ENCODE measurements around the gene HSPG2.

The HSPG2 gene

GRCh38 chr1:21855257-21856096, 81.6 kb downstream of the HSPG2 start:
- H3K36me3 Mint-ChIP-seq (ENCODE audit: low read depth), result no peaks in the 10 kb centered on the region
- H3K27me3 Mint-ChIP-seq, result no peaks in the 10 kb centered on the region
- H3K9me3 Mint-ChIP-seq, result no peaks in the 10 kb centered on the region
- no peak overlapping the region for H3K27ac Mint-ChIP-seq
- no peak for DNase-seq
- H3K4me1 Mint-ChIP-seq (ENCODE audit: low read depth), result no peaks in the 10 kb centered on the region
- no peak overlapping the region for H3K4me3 Mint-ChIP-seq

DNA sequence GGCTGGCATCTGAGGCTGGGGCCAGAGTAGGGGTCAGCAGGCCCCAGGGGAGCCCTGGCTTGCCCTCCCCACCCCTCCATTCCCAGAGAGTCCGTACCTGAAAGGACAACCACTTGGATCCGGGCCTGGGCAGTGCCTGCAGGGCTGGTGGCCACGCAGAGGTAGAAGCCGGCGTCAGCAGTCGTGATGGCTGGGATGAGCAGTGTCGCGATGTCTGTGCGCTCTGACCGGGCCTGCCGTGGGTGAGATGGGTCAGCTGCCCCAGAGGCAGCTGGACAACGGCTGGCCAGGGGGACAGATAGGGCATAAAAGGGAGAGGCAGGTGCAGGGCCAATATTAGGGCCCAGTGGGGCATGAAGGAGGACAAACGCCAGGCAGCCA, 82.4 kb downstream of the HSPG2 start:
- DNase-seq, result no peak
- H3K9me3 Mint-ChIP-seq, result no peaks in the 10 kb centered on the region
- no peaks in the 10 kb centered on the region for H3K36me3 Mint-ChIP-seq (ENCODE audit: low read depth)
- no peak overlapping the region for H3K4me3 Mint-ChIP-seq
- H3K27me3 Mint-ChIP-seq, result no peaks in the 10 kb centered on the region
- no peak overlapping the region for H3K27ac Mint-ChIP-seq
- H3K4me1 Mint-ChIP-seq (ENCODE audit: low read depth), result no peaks in the 10 kb centered on the region

DNA sequence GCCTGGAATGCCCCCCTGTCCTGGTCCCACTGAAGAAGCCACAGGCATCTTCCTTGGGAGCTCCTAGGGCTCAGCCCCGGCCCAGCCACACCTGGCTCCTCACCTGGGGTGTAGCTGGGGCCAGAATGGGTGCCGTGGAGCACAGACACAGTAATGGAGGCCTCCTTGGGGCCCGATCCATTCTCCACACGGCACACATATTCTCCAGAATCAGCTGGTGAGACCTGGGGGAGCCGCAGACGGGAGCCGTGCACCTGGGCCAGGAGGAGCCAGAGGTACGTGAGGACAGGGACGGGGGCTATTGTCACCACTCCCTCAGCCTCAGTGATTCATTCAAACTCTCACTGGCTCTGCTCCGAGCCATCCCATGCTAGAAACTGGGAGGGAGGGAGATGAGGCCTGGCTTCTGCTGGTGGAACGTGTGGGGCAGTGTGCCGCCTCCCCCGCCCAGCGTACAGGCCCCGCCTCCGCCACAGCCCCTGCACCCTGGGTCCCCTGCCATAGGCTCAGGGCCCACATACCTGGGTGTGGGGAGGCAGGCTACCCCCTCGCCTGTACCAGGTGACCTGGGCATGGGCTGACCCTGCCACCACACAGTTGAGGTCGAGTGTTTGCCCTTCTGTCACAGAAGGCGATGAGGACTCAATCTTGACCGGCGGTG, 82.9 kb downstream of the HSPG2 start:
- Mint-ChIP-seq H3K9me3 (no peaks in the 10 kb centered on the region), H3K27me3 (no peaks in the 10 kb centered on the region), H3K4me3 (no peak overlapping the region), H3K4me1 (ENCODE audit: low read depth) (no peaks in the 10 kb centered on the region), H3K36me3 (ENCODE audit: low read depth) (no peaks in the 10 kb centered on the region), H3K27ac (no peak overlapping the region)
- DNase-seq, result no peak

GRCh38 chr1:21853131-21853427, 84.0 kb downstream of the HSPG2 start:
- H3K27ac Mint-ChIP-seq, result no peak overlapping the region
- H3K4me3 Mint-ChIP-seq, result no peak overlapping the region
- no peaks in the 10 kb centered on the region for H3K9me3 Mint-ChIP-seq

DNA sequence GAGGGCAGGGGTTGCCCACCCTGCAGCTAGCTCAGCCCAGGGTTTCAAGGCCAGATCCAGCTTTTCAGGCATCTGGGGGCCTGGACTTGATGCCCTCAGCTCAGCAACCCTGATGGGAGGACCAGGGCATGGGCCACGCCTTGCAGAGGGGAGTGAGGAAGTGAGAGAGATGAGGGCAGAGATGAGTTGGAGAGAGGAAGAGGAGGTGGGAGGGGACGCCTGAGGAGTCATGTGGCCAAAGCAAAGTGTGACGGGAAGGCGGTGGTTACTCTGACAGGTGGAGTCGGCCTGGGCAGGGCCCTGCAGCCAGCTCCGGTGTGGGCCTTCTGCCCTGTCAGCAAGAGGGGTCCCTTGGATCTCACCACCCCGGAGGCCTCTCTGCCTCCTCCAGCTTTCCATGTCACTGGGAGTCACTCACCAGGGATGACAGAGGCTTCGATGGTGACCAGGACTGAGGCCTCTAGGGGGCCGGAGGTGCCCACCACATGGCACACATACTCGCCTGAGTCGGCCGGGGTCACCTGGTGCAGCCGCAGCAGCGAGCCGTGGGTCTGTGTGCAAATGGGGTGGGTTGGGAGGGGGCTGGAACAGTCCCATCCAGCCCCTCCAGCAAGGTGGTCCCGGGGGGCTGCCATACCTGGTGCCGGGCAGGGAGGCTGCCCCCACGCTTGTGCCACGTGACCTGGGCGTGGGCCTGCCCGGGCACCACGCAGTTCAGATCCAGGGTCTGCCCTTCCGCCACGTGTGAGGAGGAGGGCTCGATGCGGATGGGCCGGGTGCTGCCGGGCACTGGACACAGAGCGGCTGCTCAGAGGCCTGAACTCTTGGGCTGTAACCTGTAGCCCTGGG, 84.6 kb downstream of the HSPG2 start:
- Mint-ChIP-seq H3K36me3 (ENCODE audit: low read depth) (no peaks in the 10 kb centered on the region), H3K27ac (no peak overlapping the region), H3K27me3 (no peaks in the 10 kb centered on the region), H3K4me3 (no peak overlapping the region), H3K4me1 (ENCODE audit: low read depth) (no peaks in the 10 kb centered on the region), H3K9me3 (no peaks in the 10 kb centered on the region)
- no peak for DNase-seq

More at GRCh38 chr1:21853131-21853427, 84.0 kb downstream of the HSPG2 start:
- no peaks in the 10 kb centered on the region for H3K4me1 Mint-ChIP-seq (ENCODE audit: low read depth)
- H3K36me3 Mint-ChIP-seq (ENCODE audit: low read depth), result no peaks in the 10 kb centered on the region
- no peak for DNase-seq
- no peaks in the 10 kb centered on the region for H3K27me3 Mint-ChIP-seq

GRCh38 chr1:21851430-21852250, 85.5 kb downstream of the HSPG2 start:
- no peak overlapping the region for H3K27ac Mint-ChIP-seq
- no peak overlapping the region for H3K4me3 Mint-ChIP-seq
- no peaks in the 10 kb centered on the region for H3K4me1 Mint-ChIP-seq (ENCODE audit: low read depth)
- no peaks in the 10 kb centered on the region for H3K36me3 Mint-ChIP-seq (ENCODE audit: low read depth)
- H3K9me3 Mint-ChIP-seq, result no peaks in the 10 kb centered on the region
- H3K27me3 Mint-ChIP-seq, result no peaks in the 10 kb centered on the region
- DNase-seq, result no peak

- H3K27ac Mint-ChIP-seq, result no peak overlapping the region
- no peaks in the 10 kb centered on the region for H3K36me3 Mint-ChIP-seq (ENCODE audit: low read depth)
- H3K27me3 Mint-ChIP-seq, result no peaks in the 10 kb centered on the region
- H3K4me3 Mint-ChIP-seq, result no peak overlapping the region
- H3K4me1 Mint-ChIP-seq (ENCODE audit: low read depth), result no peaks in the 10 kb centered on the region
- no peaks in the 10 kb centered on the region for H3K9me3 Mint-ChIP-seq
- DNase-seq, result no peak
These were observed 87.1 kb downstream of the HSPG2 start for GRCh38 chr1:21849909-21850576.

DNA sequence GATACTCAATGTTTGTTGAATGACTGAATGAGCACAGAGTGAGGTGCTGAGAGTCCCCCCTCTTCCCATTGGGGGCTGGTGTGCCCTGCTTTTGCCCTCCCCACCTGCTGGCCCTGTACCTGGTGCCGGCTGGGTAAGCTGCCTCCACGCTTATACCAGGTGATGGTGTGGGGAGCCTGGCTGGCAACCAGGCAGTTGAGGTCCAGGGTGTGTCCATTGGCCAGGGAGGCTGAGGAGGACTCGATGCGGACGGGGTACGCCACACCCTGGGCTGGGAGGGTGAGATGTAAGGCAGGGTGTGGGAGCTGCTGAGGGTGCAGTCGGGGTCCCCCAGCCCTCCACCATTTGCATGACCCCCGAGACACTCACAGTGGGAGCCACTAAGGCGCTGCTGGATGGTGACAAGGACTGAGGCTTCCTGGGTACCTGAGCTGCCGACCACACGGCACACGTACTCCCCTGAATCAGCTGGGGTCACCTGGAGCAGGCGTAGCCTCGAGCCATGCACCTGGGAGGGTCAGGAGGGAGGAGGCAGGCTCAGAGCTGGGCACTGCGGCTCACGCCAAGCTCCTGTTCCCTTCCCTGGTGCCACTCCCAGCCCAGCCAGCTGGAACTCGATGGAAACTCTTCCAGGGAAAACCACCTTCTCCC, 88.5 kb downstream of the HSPG2 start:
- Mint-ChIP-seq H3K9me3 (no peaks in the 10 kb centered on the region), H3K4me3 (no peak overlapping the region), H3K27ac (no peak overlapping the region), H3K27me3 (no peaks in the 10 kb centered on the region), H3K4me1 (ENCODE audit: low read depth) (no peaks in the 10 kb centered on the region), H3K36me3 (ENCODE audit: low read depth) (no peaks in the 10 kb centered on the region)
- no peak for DNase-seq

- DNase-seq, result no peak
- H3K4me1 Mint-ChIP-seq (ENCODE audit: low read depth), result no peaks in the 10 kb centered on the region
- no peak overlapping the region for H3K4me3 Mint-ChIP-seq
- no peak overlapping the region for H3K27ac Mint-ChIP-seq
- no peaks in the 10 kb centered on the region for H3K27me3 Mint-ChIP-seq
- no peaks in the 10 kb centered on the region for H3K36me3 Mint-ChIP-seq (ENCODE audit: low read depth)
- H3K9me3 Mint-ChIP-seq, result no peaks in the 10 kb centered on the region
These were observed 89.6 kb downstream of the HSPG2 start for GRCh38 chr1:21847223-21848205.

DNA sequence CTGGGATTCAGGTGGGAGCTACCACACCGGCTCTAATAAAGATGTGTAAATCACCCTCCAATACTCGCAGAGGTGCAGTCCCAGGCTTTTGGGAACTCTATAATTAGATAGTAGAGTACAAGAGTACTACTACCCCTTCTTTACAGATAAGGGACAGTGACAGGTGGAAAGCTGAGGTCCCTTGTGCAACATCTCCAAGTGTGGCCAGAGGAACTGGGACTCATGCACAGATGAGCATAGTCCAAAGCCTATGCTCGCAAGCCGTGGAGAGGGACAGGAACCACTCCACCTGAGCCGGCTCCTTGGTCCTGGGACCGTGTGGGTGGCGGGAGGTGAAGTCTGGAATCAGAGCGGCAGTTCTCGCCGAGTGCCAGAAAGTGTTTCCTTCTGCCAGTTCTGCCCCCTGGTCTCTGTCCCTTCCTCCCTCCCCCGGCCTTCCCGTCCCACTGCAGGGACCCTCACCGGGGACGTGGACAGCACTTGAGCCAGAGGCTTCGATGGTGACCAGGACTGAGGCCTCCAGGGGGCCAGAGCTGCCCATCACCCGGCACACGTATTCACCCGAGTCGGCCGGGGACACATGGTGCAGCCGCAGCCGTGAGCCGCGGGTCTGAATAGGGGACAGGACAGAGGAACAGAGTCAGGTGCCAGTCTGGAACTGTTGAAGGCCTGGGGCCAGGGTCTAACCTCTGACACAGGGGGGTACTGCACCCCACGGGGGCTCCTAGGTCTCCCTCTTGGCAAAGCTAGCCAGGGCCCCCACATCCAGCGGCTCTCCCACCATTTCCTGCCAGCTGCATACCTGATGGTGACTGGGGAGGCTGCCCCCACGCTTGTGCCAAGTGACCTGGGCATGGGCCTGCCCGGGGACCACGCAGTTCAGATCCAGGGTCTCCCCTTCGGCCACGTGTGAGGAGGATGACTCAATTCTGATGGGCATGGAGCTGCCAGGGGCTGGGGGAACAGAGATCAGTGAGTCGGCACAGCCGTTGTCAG, 91.2 kb downstream of the HSPG2 start:
- Mint-ChIP-seq H3K4me3 (no peak overlapping the region), H3K27me3 (no peaks in the 10 kb centered on the region), H3K9me3 (no peaks in the 10 kb centered on the region), H3K27ac (no peak overlapping the region), H3K36me3 (ENCODE audit: low read depth) (no peaks in the 10 kb centered on the region), H3K4me1 (ENCODE audit: low read depth) (no peaks in the 10 kb centered on the region)
- DNase-seq, result no peak

DNA sequence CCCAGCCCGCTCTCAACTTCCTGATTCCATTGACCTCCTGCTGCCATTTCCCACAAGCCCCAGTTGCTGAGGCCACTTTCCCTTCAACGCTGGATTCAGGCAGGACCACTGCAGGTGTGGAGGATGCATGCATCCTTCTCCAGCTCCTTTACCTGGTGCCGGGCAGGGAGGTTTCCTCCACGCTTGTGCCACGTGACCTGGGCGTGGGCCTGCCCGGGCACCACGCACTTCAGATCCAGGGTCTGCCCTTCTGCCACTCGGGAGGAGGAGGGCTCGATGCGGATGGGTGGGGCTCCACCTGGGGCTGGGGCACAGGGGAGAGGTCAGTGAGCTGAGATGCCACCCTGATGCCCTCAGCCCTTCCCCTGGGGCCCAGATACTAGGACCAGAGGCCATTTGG, 93.1 kb downstream of the HSPG2 start:
- H3K27me3 Mint-ChIP-seq, result no peaks in the 10 kb centered on the region
- H3K9me3 Mint-ChIP-seq, result no peaks in the 10 kb centered on the region
- no peaks in the 10 kb centered on the region for H3K4me1 Mint-ChIP-seq (ENCODE audit: low read depth)
- no peak overlapping the region for H3K27ac Mint-ChIP-seq
- no peaks in the 10 kb centered on the region for H3K36me3 Mint-ChIP-seq (ENCODE audit: low read depth)
- H3K4me3 Mint-ChIP-seq, result no peak overlapping the region
- DNase-seq, result no peak

- no peaks in the 10 kb centered on the region for H3K4me1 Mint-ChIP-seq (ENCODE audit: low read depth)
- H3K9me3 Mint-ChIP-seq, result no peaks in the 10 kb centered on the region
- DNase-seq, result no peak
- no peaks in the 10 kb centered on the region for H3K36me3 Mint-ChIP-seq (ENCODE audit: low read depth)
- H3K4me3 Mint-ChIP-seq, result no peak overlapping the region
- no peak overlapping the region for H3K27ac Mint-ChIP-seq
- H3K27me3 Mint-ChIP-seq, result no peaks in the 10 kb centered on the region
These were observed 93.9 kb downstream of the HSPG2 start for GRCh38 chr1:21843208-21843607.

Measured in activated T-cell treated with anti-CD3 and anti-CD28 coated beads, Interleukin-2, amount 50 U/mL, for 24 hours (primary cell).